Right ventricle myocardium inferior (tissue), 1 donor: ENCODE results near the gene KRT2. TPM values are rescaled to one million over a fixed set of nuclear protein-coding genes. Genes with fewer than 3 reads are reported as not detected.

Experiments used
- ATAC-seq: fragments of 200-7000 bp; cut with Tn5 transposase; one replicate; pipeline ENCODE4 v1.9.1; 2020; ENCODE audit warnings: mild to moderate bottlenecking, moderate library complexity
- DNase-seq: peaks from one replicate; pipeline ENCODE4 v3.0.0; 2021; ENCODE audit errors: missing footprints
- intact Hi-C: fragments of 100-400 bp; cut with DNase I; formaldehyde crosslinking; loops from one replicate; pipeline ENCODE4 v1.11.0; 2022
- total RNA-seq: library from RNA; stranded (reverse); fragmentation: NEBNext Ultra II Directional; extraction: Animal tissue kit (Norgen Biotek cat#: 25700); gene quantifications from one replicate; pipeline ENCODE4 v1.2.1, GENCODE V29; 2021
- donor health status: DM: no; HTN: yes; CAD: no; lungs with severe emphysema.

The KRT2 gene
- total RNA-seq, 1 donor from 2014 or later: not detected

DNA sequence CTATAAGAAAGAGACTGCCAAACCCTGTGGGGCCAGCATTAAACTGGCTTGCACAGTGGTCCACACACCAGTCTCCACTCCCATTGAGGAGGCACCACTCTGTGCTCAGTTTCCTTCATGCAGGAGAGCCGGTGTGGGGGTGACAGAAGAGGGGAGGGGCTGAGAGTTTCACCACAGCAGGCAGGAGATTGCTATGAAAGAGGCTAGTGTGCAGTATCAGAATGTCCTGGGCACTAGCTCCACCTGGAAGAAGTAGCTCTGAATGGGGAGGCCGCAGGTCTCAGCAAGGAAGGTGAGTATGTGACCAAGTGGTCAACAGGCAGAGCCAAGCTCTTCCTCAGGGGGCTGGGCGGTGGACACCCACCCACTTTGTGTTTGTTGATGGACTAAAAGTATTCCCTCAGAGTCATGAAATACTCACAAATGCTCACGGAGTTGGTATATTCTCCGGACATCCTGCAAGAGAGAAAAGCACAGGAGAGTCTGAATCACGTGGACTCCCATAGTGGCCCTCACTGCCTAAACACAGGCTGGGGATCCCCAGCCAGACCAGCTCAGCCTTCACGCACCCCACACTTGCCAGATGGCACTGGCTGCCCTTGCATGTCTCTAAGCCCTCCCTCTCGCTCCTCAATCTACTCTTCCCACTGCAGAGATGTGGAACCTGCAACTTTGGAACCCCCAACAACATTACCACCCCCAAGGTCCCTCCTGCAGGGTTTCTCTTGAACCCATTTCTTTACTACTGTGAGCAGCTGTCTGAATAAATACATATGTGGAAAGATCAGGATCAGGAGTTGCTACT lies 43.0 kb downstream of the KRT2 start:
- DNase-seq (no peak), ATAC-seq (no peak)
- intact Hi-C loops: no loop called here

DNA sequence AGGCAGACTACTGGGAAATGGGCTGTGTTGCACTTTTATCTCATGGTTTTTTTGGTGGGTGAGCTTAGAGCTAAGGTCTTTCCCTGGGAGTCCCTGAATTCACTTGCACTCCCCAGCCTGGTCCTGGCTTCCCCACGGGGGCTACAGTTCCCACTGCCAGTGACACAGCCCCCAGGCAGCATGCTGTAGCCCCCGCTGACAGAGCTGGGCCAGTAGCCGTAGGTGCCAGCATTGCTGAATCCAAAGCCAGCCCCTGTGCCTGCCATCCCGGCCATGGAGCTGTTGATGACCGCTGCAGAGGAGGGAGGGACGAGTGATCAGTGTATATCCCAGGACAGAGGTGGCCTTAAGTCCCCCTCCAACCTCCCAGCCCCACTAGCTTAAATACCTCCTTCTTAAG lies 43.9 kb downstream of the KRT2 start:
- DNase-seq (no peak), ATAC-seq (no peak)
- intact Hi-C loops: no loop called here

DNA sequence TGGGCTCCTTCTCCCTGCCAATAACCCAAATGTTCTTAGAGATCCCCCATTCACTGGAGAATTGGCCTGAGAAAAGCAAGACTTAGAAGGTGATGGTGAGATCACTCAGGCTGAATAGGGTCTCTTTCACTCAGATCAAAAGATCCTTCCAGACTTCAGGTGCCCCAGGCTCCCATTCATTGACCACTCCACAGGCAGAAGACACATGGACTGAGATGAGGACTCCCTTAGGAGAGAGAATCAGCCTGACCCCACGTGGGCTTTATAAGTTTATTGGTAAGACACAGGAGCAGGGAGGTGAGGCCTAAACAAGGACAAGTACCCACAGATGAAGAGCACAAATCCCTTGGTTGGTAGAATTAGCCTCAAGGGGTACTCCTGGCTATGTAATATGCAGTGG lies 44.7 kb downstream of the KRT2 start:
- intact Hi-C loops: no loop called here
- DNase-seq (no peak), ATAC-seq (no peak)

DNA sequence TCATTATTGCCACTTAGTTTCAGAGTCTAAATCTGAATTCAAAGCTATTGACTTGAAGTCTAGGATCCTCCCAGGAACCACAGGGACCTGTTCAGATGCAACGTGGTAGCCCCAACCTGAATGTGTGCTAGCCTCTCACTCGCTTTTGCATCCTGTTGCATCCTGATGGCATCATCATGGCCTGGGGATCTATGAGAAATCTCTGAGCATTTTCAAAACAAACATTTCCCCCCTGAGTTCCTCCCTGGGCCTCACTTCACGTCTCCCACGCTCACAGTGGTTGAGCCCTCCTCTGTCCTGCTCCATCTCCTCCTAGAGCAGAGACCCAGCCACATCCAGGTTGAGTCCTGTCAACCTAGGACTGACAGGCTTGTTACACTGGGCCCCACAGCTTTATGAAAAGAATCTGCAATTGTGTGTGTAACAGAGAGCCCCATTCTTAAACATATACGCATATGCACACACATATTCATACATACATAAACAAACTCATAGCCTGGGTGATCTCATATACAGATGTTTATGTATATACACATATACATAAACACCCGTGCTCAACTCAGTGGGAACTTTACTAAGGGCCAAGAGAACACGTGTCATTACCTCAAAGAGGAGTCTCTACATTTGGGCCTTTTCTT lies 45.3 kb downstream of the KRT2 start:
- intact Hi-C loops: no loop called here
- no peak for DNase-seq
- ATAC-seq: no peak

DNA sequence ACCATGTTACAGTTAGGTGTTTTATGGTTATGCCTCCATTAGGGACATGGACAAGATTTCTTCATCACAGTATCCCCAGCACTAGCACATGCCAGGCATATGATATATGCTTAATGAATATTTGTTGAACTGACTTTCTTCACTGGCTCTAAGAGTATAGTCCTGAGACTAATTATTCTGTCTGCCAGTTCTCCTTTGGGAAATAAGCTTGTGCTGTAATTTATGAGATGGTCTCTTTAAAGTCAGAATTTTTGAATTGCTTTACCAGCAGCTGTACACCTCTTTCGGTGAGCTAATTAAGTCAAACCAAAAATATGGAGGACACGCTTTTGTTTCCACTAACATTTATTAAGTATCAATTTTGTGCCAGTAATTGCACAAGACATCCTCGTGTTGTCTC lies 45.9 kb downstream of the KRT2 start:
- intact Hi-C loops: no loop called here
- no peak for ATAC-seq
- DNase-seq: no peak

DNA sequence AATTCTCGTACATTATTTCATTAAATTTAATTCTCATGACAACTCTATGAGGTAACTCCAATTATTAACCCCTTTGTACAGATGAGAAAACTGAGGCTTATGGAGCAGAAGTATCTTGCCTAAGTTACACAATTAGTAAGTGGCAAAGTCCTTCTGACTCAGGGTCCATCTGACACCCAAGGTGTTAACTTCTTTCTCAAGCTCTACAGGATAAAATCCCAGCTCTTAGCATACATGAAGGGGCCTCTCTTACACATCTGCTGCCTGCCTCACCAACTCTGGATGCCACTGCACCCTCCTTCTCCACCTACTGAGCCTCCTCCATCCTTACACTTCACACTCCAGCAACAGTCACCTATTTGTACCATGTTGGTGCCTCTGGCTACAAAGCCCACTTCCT lies 46.5 kb downstream of the KRT2 start:
- no peak for DNase-seq
- intact Hi-C loops: no loop called here
- no peak for ATAC-seq

DNA sequence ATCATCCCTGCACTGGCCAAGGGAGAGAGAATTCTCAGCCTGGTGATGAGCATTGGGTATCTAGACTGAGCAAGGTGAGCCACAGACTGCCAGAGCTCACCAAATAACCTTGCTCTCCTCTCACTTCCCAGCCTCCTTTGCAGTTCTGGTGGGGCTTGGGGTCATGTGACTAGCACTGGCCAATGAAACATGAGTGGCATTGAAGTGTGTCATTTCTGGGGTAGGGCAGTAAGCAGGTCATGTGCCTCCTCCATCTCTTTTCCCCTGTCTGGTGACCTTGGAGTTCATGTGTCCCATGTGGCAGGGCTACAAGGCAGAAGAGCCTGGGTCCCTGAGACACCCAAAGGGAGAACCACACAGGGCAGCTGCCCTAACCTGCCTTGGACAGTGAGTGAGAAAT lies 47.2 kb downstream of the KRT2 start:
- intact Hi-C loops: no loop called here
- DNase-seq (no peak), ATAC-seq (no peak)

DNA sequence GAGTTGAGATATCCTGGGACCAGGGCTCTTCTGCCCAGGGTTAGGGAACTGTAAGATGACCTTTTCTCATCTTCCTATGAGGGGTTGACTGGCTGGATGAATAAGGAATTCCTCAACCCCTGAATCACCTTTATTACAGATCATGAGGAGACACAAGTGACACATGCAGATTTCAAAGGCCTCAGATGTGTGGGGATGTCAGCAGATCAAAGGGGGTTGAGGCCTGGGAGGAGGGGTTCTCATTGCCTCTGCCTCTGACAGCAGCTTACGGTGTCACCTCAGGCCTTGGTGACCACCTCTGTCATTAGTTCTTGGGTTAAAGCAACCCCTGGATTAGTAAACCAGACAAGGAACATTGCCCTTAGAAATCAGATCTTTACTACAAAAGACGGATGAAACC lies 48.7 kb downstream of the KRT2 start:
- intact Hi-C loops: no loop called here
- DNase-seq (no peak), ATAC-seq (no peak)

DNA sequence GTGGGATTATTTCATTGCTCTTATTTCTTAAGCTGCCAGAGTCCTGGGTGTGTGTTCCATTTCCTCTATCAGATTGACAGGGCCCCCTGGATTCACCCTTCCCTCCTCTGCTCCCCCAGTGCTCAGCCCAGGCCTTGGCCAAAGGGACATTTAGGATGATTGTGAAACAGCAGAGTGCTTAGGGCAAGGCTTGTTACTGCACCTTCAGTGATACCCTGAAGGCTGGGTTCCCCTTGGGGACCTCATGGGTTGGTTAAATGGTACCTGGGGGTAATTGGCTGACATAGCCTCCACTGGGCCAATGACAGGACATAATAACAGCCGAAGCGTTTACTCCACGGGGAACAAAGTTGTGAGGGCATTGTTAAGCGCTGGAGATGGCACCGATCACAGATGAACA lies 49.5 kb downstream of the KRT2 start:
- ATAC-seq (no peak), DNase-seq (no peak)
- intact Hi-C loops: no loop called here

DNA sequence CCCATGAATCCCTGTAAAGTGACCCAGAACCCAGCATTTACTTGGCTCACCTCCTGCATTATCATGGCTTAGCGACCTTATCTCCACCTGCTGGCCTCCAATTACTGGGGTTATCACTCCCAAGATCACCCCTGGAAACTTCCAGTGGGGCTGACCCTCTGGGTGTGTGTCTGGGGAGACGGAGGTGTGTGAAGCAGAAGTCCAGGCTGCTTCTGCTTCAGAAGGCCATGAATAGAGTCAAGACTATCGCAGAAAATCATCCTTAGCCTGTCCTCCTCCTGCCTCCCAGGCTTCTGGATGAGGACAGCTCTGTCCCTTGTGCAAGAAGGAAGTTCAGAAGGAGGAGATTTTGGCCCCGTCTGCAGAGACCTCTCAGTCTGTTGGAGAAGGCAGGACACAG lies 50.3 kb downstream of the KRT2 start:
- ATAC-seq (no peak), DNase-seq (no peak)
- intact Hi-C loops: no loop called here

DNA sequence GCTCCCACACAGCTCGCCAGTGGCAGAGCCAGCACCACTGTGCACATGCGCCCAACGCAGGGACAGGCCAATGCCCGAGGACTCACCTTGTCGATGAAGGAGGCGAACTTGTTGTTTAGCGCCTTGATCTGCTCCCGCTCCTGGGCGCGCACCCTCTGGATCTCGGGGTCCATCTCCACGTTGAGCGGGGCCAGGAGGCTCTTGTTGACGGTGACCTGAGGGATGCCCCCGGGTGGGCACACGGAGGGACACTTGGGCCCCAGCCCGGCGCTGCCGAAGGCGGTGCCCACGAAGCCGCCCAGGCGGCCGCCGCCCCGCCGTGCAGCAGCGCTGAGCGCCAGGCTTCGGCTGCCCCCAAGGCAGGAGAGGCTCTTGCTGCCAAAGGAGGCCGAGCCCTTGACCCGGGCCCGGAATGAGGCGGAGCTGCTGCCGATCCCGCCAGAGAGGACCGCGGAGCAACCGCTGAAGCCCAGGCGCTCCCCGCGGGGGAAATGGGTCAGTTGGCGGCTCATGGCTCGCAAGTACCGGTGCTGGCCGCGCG lies 51.0 kb downstream of the KRT2 start, which contains the start of gene KRT72:
Gene KRT72 (minus strand): TSS at position 523 of the 541 bp plus-strand sequence. CDS start 11 bp downstream, at position 512.
- DNase-seq (no peak), ATAC-seq (no peak)
- intact Hi-C loops: no loop called here

DNA sequence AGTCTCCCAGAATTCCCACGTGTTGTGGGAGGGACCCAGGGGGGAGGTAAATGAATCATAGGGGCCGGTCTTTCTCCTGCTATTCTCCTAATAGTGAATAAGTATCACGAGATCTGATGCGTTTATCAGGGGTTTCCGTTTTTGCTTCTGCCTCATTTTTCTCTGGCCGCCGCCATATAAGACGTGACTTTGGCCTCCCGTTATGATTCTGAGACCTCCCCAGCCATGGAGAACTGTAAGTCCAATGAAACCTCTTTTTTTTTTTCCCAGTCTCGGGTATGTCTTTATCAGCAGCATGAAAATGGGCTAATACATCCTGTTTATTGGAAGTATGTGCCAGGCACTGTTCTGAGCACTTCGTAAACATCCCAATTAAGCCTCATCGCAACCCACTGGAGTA lies 51.5 kb downstream of the KRT2 start:
- no peak for ATAC-seq
- no peak for DNase-seq

DNA sequence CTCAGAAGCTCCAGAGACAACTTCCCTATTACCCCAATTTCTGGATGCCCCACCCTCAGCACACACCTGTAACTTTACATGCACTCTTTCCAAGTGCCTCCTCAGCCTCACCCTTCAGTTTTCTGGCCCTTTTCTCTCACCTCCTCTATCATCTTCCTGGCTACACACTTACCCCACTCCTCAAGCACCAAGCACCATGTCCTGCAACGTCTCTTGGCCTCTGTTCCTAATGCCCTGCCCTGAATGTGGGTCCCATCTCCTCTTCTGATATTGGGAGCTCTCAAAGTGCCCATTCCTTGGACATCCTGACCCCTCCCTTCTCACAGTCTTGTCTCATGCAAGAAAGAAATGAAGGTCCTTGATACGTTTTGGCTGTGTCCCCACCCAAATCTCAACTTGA lies 51.9 kb downstream of the KRT2 start:
- intact Hi-C loops: no loop called here
- ATAC-seq: no peak
- DNase-seq: no peak

More for the DNA sequence above, 51.5 kb downstream of the KRT2 start:
- intact Hi-C loops: no loop called here

DNA sequence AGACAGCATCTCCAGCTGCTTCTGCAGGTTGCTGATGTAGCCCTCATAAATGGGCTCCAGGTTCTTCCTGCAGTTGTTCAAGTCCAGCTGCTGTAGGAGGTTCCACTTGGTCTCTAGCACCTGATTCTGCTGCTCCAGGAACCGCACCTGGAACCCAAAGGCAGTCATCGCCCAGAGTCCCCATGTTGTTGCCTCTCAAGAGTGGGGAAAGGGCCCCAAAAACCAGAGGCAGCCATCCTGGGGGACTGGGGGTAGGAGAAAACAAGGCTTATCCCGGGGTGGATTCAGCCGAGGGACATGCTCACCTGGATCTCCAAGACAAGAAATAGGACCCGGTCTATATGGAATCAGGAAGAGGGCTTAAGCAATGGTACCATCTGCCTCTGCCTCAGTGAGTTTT lies 53.0 kb downstream of the KRT2 start:
- ATAC-seq (no peak), DNase-seq (no peak)
- intact Hi-C loops: no loop called here

Other genes with a start within 250 kb of the KRT2 start
- not detected for gene KRT82, start 245.9 kb downstream of the KRT2 start, total RNA-seq
- not detected for gene KRT75, start 217.8 kb downstream of the KRT2 start, total RNA-seq
- not detected for gene KRT6B, start 200.1 kb downstream of the KRT2 start, total RNA-seq
- not detected for gene KRT6C, start 178.4 kb downstream of the KRT2 start, total RNA-seq
- gene KRT6A, start 159.0 kb downstream of the KRT2 start, total RNA-seq: 0.16 TPM
- gene KRT5, start 131.8 kb downstream of the KRT2 start, total RNA-seq: 0.16 TPM
- gene KRT71, start 99.1 kb downstream of the KRT2 start, total RNA-seq: not detected
- gene KRT74, start 78.4 kb downstream of the KRT2 start, total RNA-seq: not detected
- not detected for gene KRT72, start 50.7 kb downstream of the KRT2 start, total RNA-seq
- gene KRT73, start 33.7 kb downstream of the KRT2 start, total RNA-seq: not detected
- not detected for gene KRT1, start 28.2 kb upstream of the KRT2 start, total RNA-seq
- gene KRT77, start 51.3 kb upstream of the KRT2 start, total RNA-seq: not detected
- not detected for gene KRT76, start 125.1 kb upstream of the KRT2 start, total RNA-seq
- not detected for gene KRT3, start 143.9 kb upstream of the KRT2 start, total RNA-seq
- gene KRT4, start 161.9 kb upstream of the KRT2 start, total RNA-seq: not detected
- gene KRT79, start 182.1 kb upstream of the KRT2 start, total RNA-seq: not detected
- not detected for gene KRT78, start 196.8 kb upstream of the KRT2 start, total RNA-seq